Stomach smooth muscle (tissue), 2 donors: ENCODE measurements around the gene MRTFA.
A peak's percentile ranks its signal among the peaks of the same experiment; 100 is the strongest.

Experiments used
- H3K27ac ChIP-seq: one replicate; pipeline ENCODE4 v1.7.0; 2013; ENCODE audit warnings: mild to moderate bottlenecking, low read length, inconsistent platforms
- H3K27me3 ChIP-seq, 2 donors: one replicate each; pipeline ENCODE4 v1.7.0; 2013; ENCODE audit warnings: low read length in 2 of 2; ENCODE audit not compliant: insufficient read depth in 2 of 2, control insufficient read depth in 1 of 2
- H3K36me3 ChIP-seq, 2 donors: one replicate each; pipeline ENCODE4 v1.7.0; 2013; ENCODE audit warnings: low read length in 2 of 2; ENCODE audit not compliant: control insufficient read depth in 2 of 2, insufficient read depth in 2 of 2
- H3K4me1 ChIP-seq: one replicate; pipeline ENCODE4 v1.7.0; 2013; ENCODE audit warnings: low read length; ENCODE audit not compliant: control insufficient read depth, insufficient read depth
- H3K4me3 ChIP-seq, 2 donors: one replicate each; pipeline ENCODE4 v1.7.0; 2013; ENCODE audit warnings: low read length in 2 of 2
- H3K9ac ChIP-seq, 2 donors: one replicate each; pipeline ENCODE4 v1.7.0; 2013; ENCODE audit warnings: low read length in 2 of 2, mild to moderate bottlenecking in 1 of 2
- H3K9me3 ChIP-seq, 2 donors: one replicate each; pipeline ENCODE4 v1.7.0; 2013; ENCODE audit warnings: low read length in 2 of 2; ENCODE audit not compliant: control insufficient read depth in 2 of 2
- donor health status: healthy.
- donor health status: Pancreatic carcinoma.

Gene MRTFA

DNA sequence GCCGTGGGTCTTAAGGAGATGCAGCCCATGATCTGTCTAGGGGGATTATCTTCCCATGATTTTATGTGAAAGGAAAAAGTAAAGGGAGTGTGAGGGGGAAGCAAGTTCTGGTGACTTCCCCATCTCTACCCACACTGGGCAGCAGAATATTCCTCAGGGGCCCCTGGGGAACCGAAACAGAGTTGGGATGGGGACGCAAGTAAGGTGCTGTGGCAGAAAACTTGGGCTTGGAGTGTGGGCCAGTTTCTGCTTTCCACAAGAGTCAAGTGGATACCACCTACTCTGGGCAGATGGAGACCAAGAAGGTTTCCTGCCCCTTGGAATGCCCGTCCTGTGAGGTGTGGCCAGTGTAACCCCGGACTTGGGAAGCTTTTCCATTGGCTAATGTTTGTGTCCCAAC, 201.8 kb downstream of the MRTFA start:
- Histone ChIP-seq H3K4me3 (no peak overlapping the region), H3K9ac (no peak overlapping the region), H3K27me3 (no peaks in the 10 kb centered on the region), H3K36me3 (peaks cover 5 to 11% of the 10 kb centered on the region in 2 donors), H3K4me1 (peaks cover 22% of the 10 kb centered on the region), H3K9me3 (no peaks in the 10 kb centered on the region), H3K27ac (no peak overlapping the region)

DNA sequence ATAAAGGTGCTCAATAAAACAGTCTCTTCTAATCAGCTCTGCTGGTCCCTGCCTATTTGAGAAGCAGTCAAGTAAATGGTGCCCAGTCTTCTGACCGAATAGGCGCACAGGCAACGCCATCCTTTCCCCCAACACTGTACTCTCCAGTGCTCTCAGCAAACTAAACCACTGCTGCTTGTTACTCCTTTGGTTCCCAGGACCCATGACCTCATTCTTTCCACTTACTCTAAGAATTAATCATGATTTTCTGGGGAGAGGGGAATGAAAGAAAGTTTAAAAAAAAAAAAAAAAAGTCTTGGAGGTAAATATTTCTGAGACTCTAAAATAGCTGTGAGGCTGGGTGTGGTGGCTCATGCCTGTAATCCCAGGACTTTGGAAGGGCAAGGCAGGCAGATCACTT, 202.4 kb downstream of the MRTFA start:
- H3K36me3 ChIP-seq = peaks cover 11 to 17% of the 10 kb centered on the region in 2 donors
- H3K27me3 ChIP-seq = no peaks in the 10 kb centered on the region
- no peak overlapping the region for H3K4me3 ChIP-seq
- no peak overlapping the region for H3K27ac ChIP-seq
- no peak overlapping the region for H3K9ac ChIP-seq
- H3K4me1 ChIP-seq = peaks cover 22% of the 10 kb centered on the region
- H3K9me3 ChIP-seq = no peaks in the 10 kb centered on the region

DNA sequence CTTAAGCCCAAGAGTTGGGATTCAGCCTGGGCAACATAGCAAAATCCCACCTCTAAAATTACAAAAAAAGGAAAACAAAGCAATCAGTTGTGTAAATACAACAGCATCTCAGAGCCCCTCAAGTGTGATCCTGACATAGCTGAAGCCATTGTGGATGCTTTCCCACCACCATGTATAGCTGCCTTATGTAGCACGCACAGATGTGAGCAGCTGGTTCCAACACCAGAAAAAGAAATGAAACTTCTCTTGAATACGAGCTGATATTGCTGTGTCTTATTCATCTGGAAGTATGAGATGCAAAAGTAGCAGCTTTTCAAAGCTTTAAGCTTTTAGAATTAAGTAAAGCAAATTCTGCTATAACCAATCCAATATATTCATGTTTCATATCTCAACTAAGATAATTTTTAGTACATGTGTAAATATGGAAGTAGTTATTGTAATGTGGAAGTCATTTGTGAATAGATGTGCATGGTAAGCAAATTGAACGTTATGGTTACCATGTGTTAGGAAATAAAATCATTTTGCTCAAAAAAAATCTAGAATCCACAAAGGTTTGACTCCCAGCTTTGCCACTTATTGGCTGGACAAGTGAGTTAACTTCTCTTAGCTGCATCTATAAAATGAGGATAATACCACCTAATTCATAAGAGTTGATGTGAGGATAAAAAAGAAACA, 203.0 kb downstream of the MRTFA start:
- H3K9ac ChIP-seq = no peak overlapping the region
- peaks cover 22% of the 10 kb centered on the region for H3K4me1 ChIP-seq
- H3K27me3 ChIP-seq = no peaks in the 10 kb centered on the region
- no peak overlapping the region for H3K27ac ChIP-seq
- H3K4me3 ChIP-seq = no peak overlapping the region
- H3K9me3 ChIP-seq = no peaks in the 10 kb centered on the region
- peaks cover 17 to 21% of the 10 kb centered on the region in 2 donors for H3K36me3 ChIP-seq

DNA sequence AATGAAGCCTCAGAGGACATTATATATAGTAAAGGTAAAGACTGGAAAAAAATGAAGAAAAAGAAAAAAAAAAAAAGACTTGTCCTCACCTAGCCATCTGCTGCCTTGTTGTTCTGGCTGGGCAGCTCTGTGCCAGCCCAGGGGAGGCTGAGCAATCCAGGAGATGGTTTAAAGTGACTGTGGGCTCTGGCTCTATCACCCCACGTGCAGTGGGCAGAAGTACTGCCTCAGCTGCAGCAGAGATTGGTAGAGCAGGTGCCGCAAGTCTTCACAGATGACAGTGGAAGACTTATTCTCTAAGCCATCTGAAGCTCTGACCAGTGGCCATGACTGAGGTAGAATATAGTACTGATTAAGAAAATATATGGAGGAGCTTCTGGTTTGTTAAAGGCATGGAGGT, 203.9 kb downstream of the MRTFA start:
- H3K27ac ChIP-seq = no peak overlapping the region
- no peaks in the 10 kb centered on the region for H3K9me3 ChIP-seq
- peaks cover 20 to 26% of the 10 kb centered on the region in 2 donors for H3K36me3 ChIP-seq
- H3K4me3 ChIP-seq = no peak overlapping the region
- peaks cover 20% of the 10 kb centered on the region for H3K4me1 ChIP-seq
- no peak overlapping the region for H3K9ac ChIP-seq
- H3K27me3 ChIP-seq = no peaks in the 10 kb centered on the region

DNA sequence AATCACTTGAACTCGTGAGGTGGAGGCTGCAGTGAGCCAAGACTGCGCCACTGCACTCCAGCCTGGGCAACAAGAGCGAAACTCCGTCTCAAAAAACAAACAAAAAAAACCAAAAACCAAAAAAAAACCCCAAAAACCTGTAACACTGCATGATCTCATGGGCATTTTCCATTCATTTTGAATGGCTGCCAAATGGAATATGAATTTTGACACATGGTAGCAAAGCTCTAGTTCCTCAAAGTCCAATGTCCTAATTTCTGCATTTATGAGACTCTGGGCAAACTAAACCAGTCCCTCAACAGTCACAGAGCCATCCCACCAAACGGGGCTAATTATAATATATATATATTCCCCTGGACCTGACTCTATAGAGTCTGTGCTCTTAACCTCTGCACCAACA, 204.4 kb downstream of the MRTFA start:
- Histone ChIP-seq H3K27ac (no peak overlapping the region), H3K4me1 (peaks cover 16% of the 10 kb centered on the region), H3K9me3 (no peaks in the 10 kb centered on the region), H3K27me3 (no peaks in the 10 kb centered on the region), H3K9ac (no peak overlapping the region), H3K4me3 (no peak overlapping the region), H3K36me3 (peaks cover 24 to 28% of the 10 kb centered on the region in 2 donors)

DNA sequence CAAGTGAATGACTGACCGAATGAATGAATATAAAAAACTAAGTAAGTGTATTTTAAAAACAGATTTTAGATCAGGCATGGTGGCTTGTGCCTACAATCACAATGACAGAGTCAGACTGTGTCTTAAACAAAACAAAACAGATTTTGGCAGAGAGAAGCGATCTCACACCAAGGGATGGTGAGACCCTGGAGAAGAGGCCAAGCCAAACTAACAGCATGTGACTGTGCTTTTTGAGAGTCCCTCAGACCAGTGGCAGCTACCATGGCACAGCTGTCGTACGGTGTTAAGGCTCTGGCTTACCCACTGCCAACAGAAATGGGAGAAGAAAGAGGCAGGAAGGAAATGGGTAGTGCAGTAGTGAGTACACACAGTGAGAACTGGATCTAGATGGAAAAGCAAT, 205.5 kb downstream of the MRTFA start:
- H3K27me3 ChIP-seq = no peaks in the 10 kb centered on the region
- no peaks in the 10 kb centered on the region for H3K9me3 ChIP-seq
- peaks cover 9% of the 10 kb centered on the region for H3K4me1 ChIP-seq
- no peak overlapping the region for H3K4me3 ChIP-seq
- no peak overlapping the region for H3K27ac ChIP-seq
- H3K36me3 ChIP-seq = peaks cover 24 to 31% of the 10 kb centered on the region in 2 donors
- no peak overlapping the region for H3K9ac ChIP-seq

DNA sequence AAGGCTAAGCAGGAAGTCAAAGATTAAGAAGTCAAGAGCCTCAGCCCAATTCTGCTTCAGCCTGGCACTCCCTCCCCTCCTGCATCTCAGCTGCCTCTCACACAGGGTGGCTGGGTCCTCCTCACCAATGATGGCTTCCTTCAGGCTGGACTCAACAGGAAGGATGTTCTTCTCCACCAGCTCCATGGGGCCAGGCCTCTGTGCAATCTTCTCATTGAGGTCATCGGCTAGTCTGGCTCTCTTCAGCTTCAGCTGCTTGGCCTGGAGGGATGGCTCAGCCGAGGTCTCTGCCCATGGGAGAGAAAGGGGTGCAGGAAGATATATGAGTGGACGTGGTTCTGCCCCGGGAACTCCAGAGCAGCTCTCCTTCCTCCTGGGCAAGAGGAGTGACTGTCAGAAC, 207.0 kb downstream of the MRTFA start:
- H3K9ac ChIP-seq = peak overlapping the region in 1 of 2 donors; percentile 29
- H3K36me3 ChIP-seq = peaks cover 28 to 38% of the 10 kb centered on the region in 2 donors
- no peak overlapping the region for H3K27ac ChIP-seq
- H3K4me3 ChIP-seq = no peak overlapping the region
- H3K9me3 ChIP-seq = no peaks in the 10 kb centered on the region
- H3K4me1 ChIP-seq = peaks cover 10% of the 10 kb centered on the region
- H3K27me3 ChIP-seq = no peaks in the 10 kb centered on the region

DNA sequence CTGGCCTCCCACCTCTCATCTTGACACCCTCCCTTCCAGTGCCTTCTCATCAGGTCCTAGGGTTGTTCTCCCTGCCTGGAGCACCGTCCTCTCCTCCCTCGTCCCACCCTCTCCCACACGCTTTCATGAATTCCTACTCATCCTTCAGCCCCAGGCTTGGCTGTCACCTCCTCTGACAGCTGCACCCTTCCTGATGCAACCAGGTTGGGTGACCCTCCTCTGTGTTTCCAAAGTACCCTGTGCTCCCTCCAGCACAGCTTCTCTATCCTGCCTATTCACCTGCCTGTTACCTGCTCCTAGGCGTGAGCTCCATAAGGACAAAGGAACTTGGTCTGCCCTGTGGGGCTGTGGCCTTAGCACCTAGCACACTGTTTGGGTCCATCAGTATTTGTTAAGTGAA, 207.7 kb downstream of the MRTFA start:
- Histone ChIP-seq H3K27ac (no peak overlapping the region), H3K9me3 (no peaks in the 10 kb centered on the region), H3K36me3 (peaks cover 30 to 43% of the 10 kb centered on the region in 2 donors), H3K4me3 (no peak overlapping the region), H3K4me1 (peaks cover 10% of the 10 kb centered on the region), H3K9ac (no peak overlapping the region), H3K27me3 (no peaks in the 10 kb centered on the region)

DNA sequence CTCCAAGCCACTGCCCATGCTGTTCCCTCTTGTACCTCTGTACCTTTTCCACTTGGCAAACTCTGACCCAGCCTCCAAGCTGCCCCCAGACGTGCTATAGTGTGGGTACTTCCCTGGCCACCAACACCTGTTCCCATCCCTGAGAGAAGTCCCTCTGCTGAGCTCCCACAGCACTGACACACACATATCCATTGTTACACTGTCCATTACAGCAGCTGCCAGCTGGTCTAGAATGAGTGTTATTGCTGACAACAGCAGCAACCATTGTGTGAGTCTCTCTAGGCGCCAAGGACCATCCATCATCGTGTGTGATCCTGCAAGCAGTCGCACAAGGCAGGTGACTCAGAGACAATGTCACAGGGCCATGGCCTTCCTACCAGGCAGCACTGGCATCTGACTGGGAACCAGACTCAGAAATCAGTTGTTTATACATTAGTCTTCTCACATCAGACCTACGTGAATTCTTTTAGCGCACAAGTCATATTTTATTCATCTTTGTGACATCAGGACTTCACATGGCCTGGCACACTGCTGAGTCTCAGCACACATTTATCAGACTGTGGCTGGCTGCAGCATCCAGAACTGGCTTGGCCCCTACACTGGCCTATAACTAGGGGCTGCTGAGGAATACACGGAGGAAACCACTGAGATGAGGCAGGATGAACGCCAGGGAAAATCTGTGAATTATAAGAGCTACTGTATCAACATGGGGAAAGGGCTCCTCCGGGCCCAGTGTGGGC, 209.8 kb downstream of the MRTFA start:
- H3K9ac ChIP-seq = no peak overlapping the region
- no peak overlapping the region for H3K27ac ChIP-seq
- no peak overlapping the region for H3K4me3 ChIP-seq
- H3K27me3 ChIP-seq = no peaks in the 10 kb centered on the region
- H3K36me3 ChIP-seq = peaks cover 48 to 60% of the 10 kb centered on the region in 2 donors
- H3K4me1 ChIP-seq = peaks cover 7% of the 10 kb centered on the region
- H3K9me3 ChIP-seq = no peaks in the 10 kb centered on the region

DNA sequence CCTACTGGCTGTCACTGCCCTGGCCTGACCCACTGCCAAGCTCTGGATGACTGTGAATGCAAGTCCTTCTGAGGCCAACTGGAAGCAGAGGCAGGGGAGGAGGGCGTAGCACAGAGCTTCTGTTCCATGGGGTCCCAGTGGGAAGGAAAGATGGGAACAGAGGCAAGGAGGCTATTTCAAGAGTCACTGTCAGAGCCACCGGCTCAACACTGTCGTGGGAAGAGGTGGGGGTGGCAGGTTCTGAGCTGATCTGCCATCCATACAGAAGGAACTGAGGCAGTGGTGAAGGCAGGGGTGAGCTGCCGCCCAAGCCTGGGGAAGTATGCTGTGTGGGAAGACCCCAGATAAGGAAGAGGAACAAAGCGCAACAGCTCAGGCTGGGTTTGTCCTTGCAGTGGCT, 211.4 kb downstream of the MRTFA start:
- no peak overlapping the region for H3K27ac ChIP-seq
- H3K9me3 ChIP-seq = no peaks in the 10 kb centered on the region
- no peak overlapping the region for H3K4me3 ChIP-seq
- peaks cover 7% of the 10 kb centered on the region for H3K4me1 ChIP-seq
- H3K27me3 ChIP-seq = no peaks in the 10 kb centered on the region
- H3K36me3 ChIP-seq = peaks cover 60 to 70% of the 10 kb centered on the region in 2 donors
- H3K9ac ChIP-seq = no peak overlapping the region
